Lung (tissue), 12 donors: ENCODE results near the gene PLCB2. TPM values are rescaled to one million over a fixed set of nuclear protein-coding genes. Genes with fewer than 3 reads are reported as not detected.

Source experiments
- ATAC-seq: fragments of 200-7000 bp; cut with Tn5 transposase; one replicate; pipeline ENCODE4 v1.9.1; 2020; ENCODE audit warnings: moderate number of reproducible peaks; ENCODE audit not compliant: insufficient read depth, low FRiP score
- DNase-seq, 3 donors: peaks; one replicate each; pipeline ENCODE4 v3.0.0-alpha.2; 2013 to 2017
- H3K27ac ChIP-seq, 2 donors: one replicate each; pipeline ENCODE4 v1.5.1; 2013; ENCODE audit warnings: mild to moderate bottlenecking in 2 of 2, moderate library complexity in 2 of 2, control low read depth in 1 of 2, inconsistent platforms in 1 of 2, low read depth in 1 of 2, low read length in 1 of 2
- H3K27me3 ChIP-seq, 3 donors: one replicate each; pipeline ENCODE4 v1.5.1; 2013; ENCODE audit warnings: low read length in 2 of 3; ENCODE audit not compliant: control insufficient read depth in 3 of 3, insufficient read depth in 3 of 3
- H3K36me3 ChIP-seq, 4 donors: one replicate each; pipeline ENCODE4 v1.5.1; 2013; ENCODE audit warnings: low read length in 4 of 4, mild to moderate bottlenecking in 1 of 4, moderate library complexity in 1 of 4; ENCODE audit not compliant: control insufficient read depth in 4 of 4, insufficient read depth in 4 of 4
- H3K4me1 ChIP-seq, 5 donors: one replicate each; pipeline ENCODE4 v1.5.1; 2013; ENCODE audit warnings: low read length in 5 of 5, mild to moderate bottlenecking in 2 of 5, moderate library complexity in 1 of 5; ENCODE audit not compliant: control insufficient read depth in 5 of 5, insufficient read depth in 5 of 5
- H3K4me3 ChIP-seq: one replicate; pipeline ENCODE4 v1.5.1; 2013; ENCODE audit warnings: mild to moderate bottlenecking, control low read depth, moderate library complexity
- H3K9ac ChIP-seq, 2 donors: one replicate each; pipeline ENCODE4 v1.5.1; 2013; ENCODE audit warnings: low read length in 2 of 2, control low read depth in 1 of 2; ENCODE audit not compliant: insufficient read depth in 1 of 2
- H3K9me3 ChIP-seq, 4 donors: one replicate each; pipeline ENCODE4 v1.5.1; 2013; ENCODE audit warnings: low read length in 3 of 4, mild to moderate bottlenecking in 1 of 4, moderate library complexity in 1 of 4; ENCODE audit not compliant: control insufficient read depth in 4 of 4, insufficient read depth in 3 of 4
- WGBS, 2 donors: extraction: QIAGEN DNeasy Blood & Tissue Kit; methylation state at CpG; one replicate each; pipeline ENCODE4 v1.1.7; 2013; 5-methylcytosine and 5-hydroxymethylcytosine counted together
- polyA plus RNA-seq, 2 donors: library from polyadenylated mRNA; stranded (reverse); fragments of 200-250 nt; gene quantifications; one replicate each; pipeline ENCODE4 v1.2.1, GENCODE V29; 2013
- total RNA-seq, 2 donors: library from RNA; depleted of rRNA in 1 of 2; stranded (reverse); fragments of >200 nt in 1 of 2; gene quantifications; one replicate each; pipeline ENCODE4 v1.2.1, GENCODE V29; 2014 to 2021
- TF ChIP-seq, protein P1 (sequence below): IDR thresholded peaks from 2 replicates; pipeline ENCODE4 v1.5.1; 2012; ENCODE audit warnings: mild to moderate bottlenecking; ENCODE audit errors: control extremely low read depth, extremely low read depth
- donor health status: control.
- donor health status: control.
- donor health status: Bipolar disorder and iron deficiency.
- donor health status: healthy.
- donor health status: DM: yes; HTN: yes; CAD: no.

The PLCB2 gene
- total and polyA plus RNA-seq, 4 donors, result 17.9 to 76.7 (median 51.2) TPM

DNA sequence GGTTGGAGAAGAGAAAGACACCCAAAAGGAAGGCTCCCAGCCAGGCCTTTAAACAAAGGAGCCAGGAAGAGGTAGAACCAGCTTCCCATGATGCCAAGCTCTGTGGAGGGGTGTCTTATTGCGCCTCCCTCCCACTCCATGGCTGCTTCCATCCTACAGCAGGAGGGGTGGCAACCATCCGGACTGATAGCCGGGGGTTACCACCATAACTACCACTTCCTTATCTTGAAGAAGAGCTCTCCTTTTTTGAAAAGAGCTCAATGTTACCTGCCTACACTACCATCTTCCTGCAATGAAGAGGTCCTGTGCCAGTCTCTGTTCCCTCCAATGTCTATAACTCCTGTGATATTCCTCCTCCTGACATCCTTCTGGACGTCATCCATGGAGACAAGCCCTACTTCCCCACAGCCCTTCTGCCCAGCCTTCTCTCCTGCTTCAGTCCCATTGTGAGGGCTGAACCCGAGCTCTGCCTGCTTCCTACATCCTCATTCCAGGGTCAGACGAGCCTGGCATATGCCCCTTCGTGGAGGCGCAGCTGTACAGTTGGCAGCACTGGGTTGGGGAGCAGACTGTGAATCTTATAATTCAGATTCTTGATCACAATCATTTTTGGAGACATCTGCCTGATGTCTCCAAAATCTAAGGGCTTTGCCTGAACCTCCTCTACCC, 24.5 kb upstream of the PLCB2 start:
- peaks cover 18 to 57% (median 43%) of the 10 kb centered on the region in 5 donors for H3K4me1 ChIP-seq
- H3K4me3 ChIP-seq, result no peak overlapping the region
- H3K27ac ChIP-seq, result peak overlapping the region in 1 of 2 donors; percentile 58
- H3K27me3 ChIP-seq, result no peaks in the 10 kb centered on the region
- 62 to 65% methylated on average over 8 of the region's 8 CpGs for WGBS, 2 donors
- ATAC-seq (no peak), DNase-seq (no peak)
- TF ChIP-seq, protein P1, sequence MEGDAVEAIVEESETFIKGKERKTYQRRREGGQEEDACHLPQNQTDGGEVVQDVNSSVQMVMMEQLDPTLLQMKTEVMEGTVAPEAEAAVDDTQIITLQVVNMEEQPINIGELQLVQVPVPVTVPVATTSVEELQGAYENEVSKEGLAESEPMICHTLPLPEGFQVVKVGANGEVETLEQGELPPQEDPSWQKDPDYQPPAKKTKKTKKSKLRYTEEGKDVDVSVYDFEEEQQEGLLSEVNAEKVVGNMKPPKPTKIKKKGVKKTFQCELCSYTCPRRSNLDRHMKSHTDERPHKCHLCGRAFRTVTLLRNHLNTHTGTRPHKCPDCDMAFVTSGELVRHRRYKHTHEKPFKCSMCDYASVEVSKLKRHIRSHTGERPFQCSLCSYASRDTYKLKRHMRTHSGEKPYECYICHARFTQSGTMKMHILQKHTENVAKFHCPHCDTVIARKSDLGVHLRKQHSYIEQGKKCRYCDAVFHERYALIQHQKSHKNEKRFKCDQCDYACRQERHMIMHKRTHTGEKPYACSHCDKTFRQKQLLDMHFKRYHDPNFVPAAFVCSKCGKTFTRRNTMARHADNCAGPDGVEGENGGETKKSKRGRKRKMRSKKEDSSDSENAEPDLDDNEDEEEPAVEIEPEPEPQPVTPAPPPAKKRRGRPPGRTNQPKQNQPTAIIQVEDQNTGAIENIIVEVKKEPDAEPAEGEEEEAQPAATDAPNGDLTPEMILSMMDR, result no peak
- H3K9me3 ChIP-seq, result no peaks in the 10 kb centered on the region
- H3K9ac ChIP-seq, result no peak overlapping the region
- peaks cover 0 to 17% (median 0%) of the 10 kb centered on the region in 4 donors for H3K36me3 ChIP-seq

DNA sequence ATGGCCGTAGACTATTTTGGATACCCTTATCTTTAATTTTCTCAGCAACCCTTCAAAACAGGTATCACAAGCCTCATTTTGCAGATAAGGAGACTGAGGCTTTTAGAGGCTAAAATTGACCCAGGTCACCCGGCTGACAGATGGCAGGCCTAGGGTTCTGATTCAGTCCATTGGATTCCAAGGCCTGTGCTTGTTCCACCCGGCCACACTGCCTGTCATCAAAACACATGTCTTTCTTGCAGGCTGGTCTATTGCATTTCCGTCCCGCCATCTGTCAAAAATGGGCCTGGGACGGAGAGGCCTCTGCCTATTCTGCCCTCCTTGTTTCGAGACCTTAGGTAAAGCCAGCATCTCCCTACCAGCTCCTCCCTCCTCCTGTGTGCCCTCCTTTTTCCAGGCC, 23.9 kb upstream of the PLCB2 start:
- Histone ChIP-seq H3K9ac (no peak overlapping the region), H3K9me3 (no peaks in the 10 kb centered on the region), H3K36me3 (peaks cover 0 to 15% (median 2%) of the 10 kb centered on the region in 4 donors), H3K27me3 (no peaks in the 10 kb centered on the region), H3K27ac (peak overlapping the region in 1 of 2 donors; percentile 58), H3K4me3 (no peak overlapping the region), H3K4me1 (peaks cover 21 to 57% (median 43%) of the 10 kb centered on the region in 5 donors)
- ATAC-seq (no peak), DNase-seq (no peak)
- WGBS, 2 donors, result 96% methylated on average over 7 of the region's 7 CpGs
- TF ChIP-seq, protein P1, result no peak

DNA sequence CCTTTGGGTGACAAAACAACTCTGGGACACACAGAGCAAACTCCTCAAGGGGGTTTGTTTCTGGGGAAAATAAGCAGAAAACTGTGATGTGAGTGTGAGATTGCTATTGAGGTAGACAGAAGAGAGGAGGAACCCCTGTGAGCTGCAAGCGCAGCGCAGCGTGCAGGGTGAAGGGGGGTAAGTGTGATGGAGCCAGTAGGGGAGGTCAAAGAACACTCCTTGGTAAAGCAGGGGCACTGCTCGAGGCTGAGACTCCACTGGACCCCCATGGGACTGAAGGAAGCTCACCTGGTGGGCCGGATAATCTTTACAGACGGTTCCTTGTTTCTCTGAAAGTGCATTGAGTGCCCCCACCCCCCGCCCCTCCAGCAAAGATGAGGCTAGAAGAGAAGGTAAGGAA, 23.3 kb upstream of the PLCB2 start:
- Histone ChIP-seq H3K36me3 (peaks cover 0 to 10% (median 3%) of the 10 kb centered on the region in 4 donors), H3K9me3 (no peaks in the 10 kb centered on the region), H3K4me3 (no peak overlapping the region), H3K27ac (peak overlapping the region; percentile 64 to 76), H3K9ac (no peak overlapping the region), H3K27me3 (no peaks in the 10 kb centered on the region), H3K4me1 (peaks cover 21 to 53% (median 43%) of the 10 kb centered on the region in 5 donors)
- ATAC-seq, result no peak
- no peak for DNase-seq
- TF ChIP-seq, protein P1, result no peak
- 93% methylated on average over 7 of the region's 7 CpGs for WGBS, 2 donors
